Lung (tissue), 12 donors: ENCODE data around the gene ADA. TPM values are rescaled to one million over a fixed set of nuclear protein-coding genes. Genes with fewer than 3 reads are reported as not detected.

Experiments used
- ATAC-seq: fragments of 200-7000 bp; cut with Tn5 transposase; one replicate; pipeline ENCODE4 v1.9.1; 2020; ENCODE audit warnings: moderate number of reproducible peaks; ENCODE audit not compliant: insufficient read depth, low FRiP score
- DNase-seq, 3 donors: peaks; one replicate each; pipeline ENCODE4 v3.0.0-alpha.2; 2013 to 2017
- H3K27ac ChIP-seq, 2 donors: one replicate each; pipeline ENCODE4 v1.5.1; 2013; ENCODE audit warnings: mild to moderate bottlenecking in 2 of 2, moderate library complexity in 2 of 2, control low read depth in 1 of 2, inconsistent platforms in 1 of 2, low read depth in 1 of 2, low read length in 1 of 2
- H3K27me3 ChIP-seq, 3 donors: one replicate each; pipeline ENCODE4 v1.5.1; 2013; ENCODE audit warnings: low read length in 2 of 3; ENCODE audit not compliant: control insufficient read depth in 3 of 3, insufficient read depth in 3 of 3
- H3K36me3 ChIP-seq, 4 donors: one replicate each; pipeline ENCODE4 v1.5.1; 2013; ENCODE audit warnings: low read length in 4 of 4, mild to moderate bottlenecking in 1 of 4, moderate library complexity in 1 of 4; ENCODE audit not compliant: control insufficient read depth in 4 of 4, insufficient read depth in 4 of 4
- H3K4me1 ChIP-seq, 5 donors: one replicate each; pipeline ENCODE4 v1.5.1; 2013; ENCODE audit warnings: low read length in 5 of 5, mild to moderate bottlenecking in 2 of 5, moderate library complexity in 1 of 5; ENCODE audit not compliant: control insufficient read depth in 5 of 5, insufficient read depth in 5 of 5
- H3K4me3 ChIP-seq: one replicate; pipeline ENCODE4 v1.5.1; 2013; ENCODE audit warnings: mild to moderate bottlenecking, control low read depth, moderate library complexity
- H3K9ac ChIP-seq, 2 donors: one replicate each; pipeline ENCODE4 v1.5.1; 2013; ENCODE audit warnings: low read length in 2 of 2, control low read depth in 1 of 2; ENCODE audit not compliant: insufficient read depth in 1 of 2
- H3K9me3 ChIP-seq, 4 donors: one replicate each; pipeline ENCODE4 v1.5.1; 2013; ENCODE audit warnings: low read length in 3 of 4, mild to moderate bottlenecking in 1 of 4, moderate library complexity in 1 of 4; ENCODE audit not compliant: control insufficient read depth in 4 of 4, insufficient read depth in 3 of 4
- WGBS, 2 donors: extraction: QIAGEN DNeasy Blood & Tissue Kit; methylation state at CpG; one replicate each; pipeline ENCODE4 v1.1.7; 2013; 5-methylcytosine and 5-hydroxymethylcytosine counted together
- polyA plus RNA-seq, 2 donors: library from polyadenylated mRNA; stranded (reverse); fragments of 200-250 nt; gene quantifications; one replicate each; pipeline ENCODE4 v1.2.1, GENCODE V29; 2013
- total RNA-seq, 2 donors: library from RNA; depleted of rRNA in 1 of 2; stranded (reverse); fragments of >200 nt in 1 of 2; gene quantifications; one replicate each; pipeline ENCODE4 v1.2.1, GENCODE V29; 2014 to 2021
- TF ChIP-seq, protein P1 (sequence below): IDR thresholded peaks from 2 replicates; pipeline ENCODE4 v1.5.1; 2012; ENCODE audit warnings: mild to moderate bottlenecking; ENCODE audit errors: control extremely low read depth, extremely low read depth
- donor health status: control.
- donor health status: control.
- donor health status: Bipolar disorder and iron deficiency.
- donor health status: healthy.
- donor health status: DM: yes; HTN: yes; CAD: no.

ADA gene
- total and polyA plus RNA-seq, 4 donors: 4.2 to 55.2 (median 8.0) TPM

DNA sequence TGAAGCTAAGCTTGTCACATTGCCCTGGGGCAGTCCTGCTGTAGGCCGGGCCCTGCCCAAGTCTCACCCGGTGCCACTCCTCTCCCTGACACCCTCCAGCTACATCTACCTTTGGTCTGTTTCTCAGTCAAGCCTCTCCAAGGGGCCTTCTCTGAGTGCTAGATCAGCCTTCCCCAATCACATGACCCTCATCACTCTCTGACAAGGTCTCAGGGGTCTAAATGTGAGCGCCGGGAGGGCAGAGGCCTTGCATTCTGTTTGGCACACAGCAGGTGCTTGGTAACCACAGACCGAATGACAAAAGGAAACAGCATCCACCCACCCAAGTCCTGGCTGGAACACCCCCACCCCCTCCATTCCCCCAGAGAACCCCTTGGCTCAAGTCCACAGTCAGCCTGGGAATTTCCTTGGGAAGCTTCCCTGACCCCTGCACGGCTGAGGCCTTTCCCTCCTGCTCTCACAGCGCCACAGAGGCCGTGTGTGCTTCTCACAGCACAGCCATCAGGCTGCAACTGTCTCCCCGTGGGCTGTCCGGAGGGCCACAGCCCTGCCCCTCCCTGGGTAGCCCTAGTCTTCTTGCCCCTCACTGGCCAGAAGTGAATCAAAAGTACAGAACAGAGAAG is 36.2 kb downstream of the ADA start:
- peak in 1 of 3 donors; percentile 49 for DNase-seq
- 49 to 50% methylated on average over 10 of the region's 10 CpGs for WGBS, 2 donors
- ATAC-seq: no peak
- no peak overlapping the region for H3K4me3 ChIP-seq
- H3K36me3 ChIP-seq: peaks cover 0 to 33% (median 21%) of the 10 kb centered on the region in 4 donors
- no peaks in the 10 kb centered on the region for H3K27me3 ChIP-seq
- no peaks in the 10 kb centered on the region for H3K9me3 ChIP-seq
- peak overlapping the region; percentile 18 to 69 for H3K27ac ChIP-seq
- H3K4me1 ChIP-seq: peaks cover 0 to 17% (median 5%) of the 10 kb centered on the region in 5 donors
- H3K9ac ChIP-seq: no peak overlapping the region
- TF ChIP-seq, protein P1, sequence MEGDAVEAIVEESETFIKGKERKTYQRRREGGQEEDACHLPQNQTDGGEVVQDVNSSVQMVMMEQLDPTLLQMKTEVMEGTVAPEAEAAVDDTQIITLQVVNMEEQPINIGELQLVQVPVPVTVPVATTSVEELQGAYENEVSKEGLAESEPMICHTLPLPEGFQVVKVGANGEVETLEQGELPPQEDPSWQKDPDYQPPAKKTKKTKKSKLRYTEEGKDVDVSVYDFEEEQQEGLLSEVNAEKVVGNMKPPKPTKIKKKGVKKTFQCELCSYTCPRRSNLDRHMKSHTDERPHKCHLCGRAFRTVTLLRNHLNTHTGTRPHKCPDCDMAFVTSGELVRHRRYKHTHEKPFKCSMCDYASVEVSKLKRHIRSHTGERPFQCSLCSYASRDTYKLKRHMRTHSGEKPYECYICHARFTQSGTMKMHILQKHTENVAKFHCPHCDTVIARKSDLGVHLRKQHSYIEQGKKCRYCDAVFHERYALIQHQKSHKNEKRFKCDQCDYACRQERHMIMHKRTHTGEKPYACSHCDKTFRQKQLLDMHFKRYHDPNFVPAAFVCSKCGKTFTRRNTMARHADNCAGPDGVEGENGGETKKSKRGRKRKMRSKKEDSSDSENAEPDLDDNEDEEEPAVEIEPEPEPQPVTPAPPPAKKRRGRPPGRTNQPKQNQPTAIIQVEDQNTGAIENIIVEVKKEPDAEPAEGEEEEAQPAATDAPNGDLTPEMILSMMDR: no peak

GRCh38 chr20:44614525-44614924 is 37.0 kb downstream of the ADA start:
- H3K9me3 ChIP-seq: no peaks in the 10 kb centered on the region
- peak overlapping the region in 1 of 2 donors; percentile 63 for H3K27ac ChIP-seq
- ATAC-seq (no peak), DNase-seq (no peak)
- peaks cover 0 to 33% (median 18%) of the 10 kb centered on the region in 4 donors for H3K36me3 ChIP-seq
- no peaks in the 10 kb centered on the region for H3K27me3 ChIP-seq
- TF ChIP-seq, protein P1: no peak
- H3K4me3 ChIP-seq: no peak overlapping the region
- WGBS, 2 donors: 78 to 91% methylated on average over 14 of the region's 14 CpGs
- no peak overlapping the region for H3K9ac ChIP-seq
- peaks cover 0 to 19% (median 6%) of the 10 kb centered on the region in 5 donors for H3K4me1 ChIP-seq

DNA sequence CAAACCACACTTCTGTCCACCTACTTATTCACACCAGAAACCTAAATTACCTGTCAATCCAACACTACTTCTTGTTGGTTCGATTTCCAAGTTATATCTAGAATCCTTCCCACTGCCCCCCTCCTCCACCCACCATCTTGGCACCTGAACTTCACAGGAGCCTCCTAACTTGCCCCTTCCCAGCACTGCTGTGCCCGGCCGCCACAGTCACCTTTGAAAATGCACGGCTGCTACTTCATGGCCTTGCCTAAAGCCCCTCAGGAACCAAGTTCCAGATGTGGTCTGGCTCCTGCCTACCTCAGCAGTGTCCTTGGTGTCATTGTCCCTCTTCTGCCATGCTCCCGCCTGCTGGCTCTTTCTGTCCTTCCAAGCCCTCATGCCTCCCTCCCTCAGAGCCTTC is 37.9 kb downstream of the ADA start:
- Histone ChIP-seq H3K4me3 (no peak overlapping the region), H3K36me3 (peaks cover 0 to 30% (median 15%) of the 10 kb centered on the region in 4 donors), H3K9me3 (no peaks in the 10 kb centered on the region), H3K9ac (no peak overlapping the region), H3K4me1 (peaks cover 0 to 25% (median 14%) of the 10 kb centered on the region in 5 donors), H3K27me3 (no peaks in the 10 kb centered on the region), H3K27ac (peak overlapping the region in 1 of 2 donors; percentile 15)
- ATAC-seq (no peak), DNase-seq (no peak)
- TF ChIP-seq, protein P1: no peak
- WGBS, 2 donors: 95 to 96% methylated on average over 5 of the region's 5 CpGs
